HG02610 (cell line): ENCODE measurements around the gene TMEM213.

Experiments used
- ATAC-seq: cut with Tn5 transposase; IDR thresholded peaks from one replicate; pipeline ENCODE4 v1.9.1; 2021; ENCODE audit warnings: mild to moderate bottlenecking, moderate library complexity; ENCODE audit not compliant: unreplicated experiment

TMEM213 gene

DNA sequence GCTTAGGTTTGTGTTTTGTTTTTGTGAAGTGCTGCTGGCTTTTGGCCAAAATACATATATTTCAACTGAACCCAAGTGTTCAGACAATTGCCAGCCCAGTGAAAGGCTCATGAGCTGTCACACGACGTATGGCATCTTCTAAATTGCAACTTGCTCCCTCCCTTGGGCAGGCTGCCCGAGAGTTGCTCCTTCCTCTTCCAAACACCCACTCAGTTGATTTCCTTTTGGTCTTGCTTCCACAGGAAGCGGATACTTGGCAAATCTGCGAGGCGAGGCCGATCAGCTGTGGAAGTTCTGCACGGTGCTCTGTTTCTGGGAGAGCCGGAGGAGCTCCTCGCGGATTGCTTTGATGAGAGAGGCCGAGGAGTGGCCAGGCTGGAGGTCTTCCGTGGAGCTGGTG is 39.8 kb downstream of the TMEM213 start:
- no peak for ATAC-seq

DNA sequence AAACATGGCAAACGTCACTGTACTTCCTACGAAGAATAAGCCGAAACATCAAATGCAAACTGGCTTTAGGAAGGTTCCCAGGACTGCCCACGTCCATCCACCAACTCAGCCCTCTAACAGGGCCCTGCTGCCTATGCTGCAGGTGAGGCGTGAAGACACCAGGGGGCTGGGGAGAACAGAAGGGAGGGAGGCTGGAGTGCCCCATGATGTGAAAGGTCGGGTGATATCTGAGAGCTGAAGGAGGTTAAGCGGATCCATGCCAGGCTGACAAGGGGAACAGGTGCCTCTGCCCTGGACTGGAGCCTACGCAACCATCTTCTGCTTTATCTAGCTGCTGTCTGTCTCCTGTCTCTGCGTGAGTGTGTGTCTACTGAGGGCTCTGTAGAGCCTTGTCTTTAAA is 40.4 kb downstream of the TMEM213 start:
- ATAC-seq = no peak

DNA sequence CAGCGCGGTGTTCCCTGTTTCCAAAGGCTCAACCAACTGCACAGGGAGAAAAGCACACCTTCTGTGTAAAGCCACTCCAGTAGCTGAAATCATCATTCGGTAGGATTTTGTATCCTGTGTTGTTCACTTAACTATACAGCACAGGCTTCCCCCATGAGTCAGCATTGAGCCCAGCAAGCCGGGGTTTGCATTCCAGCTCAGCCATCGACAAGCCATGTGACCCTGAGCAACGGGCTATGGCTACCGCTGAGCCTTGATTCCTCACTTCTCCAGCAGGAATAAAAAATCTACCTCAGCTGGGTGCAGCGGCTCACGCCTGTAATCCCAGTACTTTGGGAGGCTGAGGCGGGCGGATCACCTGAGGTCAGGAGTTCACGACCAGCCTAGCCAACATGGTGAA is 44.3 kb downstream of the TMEM213 start:
- no peak for ATAC-seq

DNA sequence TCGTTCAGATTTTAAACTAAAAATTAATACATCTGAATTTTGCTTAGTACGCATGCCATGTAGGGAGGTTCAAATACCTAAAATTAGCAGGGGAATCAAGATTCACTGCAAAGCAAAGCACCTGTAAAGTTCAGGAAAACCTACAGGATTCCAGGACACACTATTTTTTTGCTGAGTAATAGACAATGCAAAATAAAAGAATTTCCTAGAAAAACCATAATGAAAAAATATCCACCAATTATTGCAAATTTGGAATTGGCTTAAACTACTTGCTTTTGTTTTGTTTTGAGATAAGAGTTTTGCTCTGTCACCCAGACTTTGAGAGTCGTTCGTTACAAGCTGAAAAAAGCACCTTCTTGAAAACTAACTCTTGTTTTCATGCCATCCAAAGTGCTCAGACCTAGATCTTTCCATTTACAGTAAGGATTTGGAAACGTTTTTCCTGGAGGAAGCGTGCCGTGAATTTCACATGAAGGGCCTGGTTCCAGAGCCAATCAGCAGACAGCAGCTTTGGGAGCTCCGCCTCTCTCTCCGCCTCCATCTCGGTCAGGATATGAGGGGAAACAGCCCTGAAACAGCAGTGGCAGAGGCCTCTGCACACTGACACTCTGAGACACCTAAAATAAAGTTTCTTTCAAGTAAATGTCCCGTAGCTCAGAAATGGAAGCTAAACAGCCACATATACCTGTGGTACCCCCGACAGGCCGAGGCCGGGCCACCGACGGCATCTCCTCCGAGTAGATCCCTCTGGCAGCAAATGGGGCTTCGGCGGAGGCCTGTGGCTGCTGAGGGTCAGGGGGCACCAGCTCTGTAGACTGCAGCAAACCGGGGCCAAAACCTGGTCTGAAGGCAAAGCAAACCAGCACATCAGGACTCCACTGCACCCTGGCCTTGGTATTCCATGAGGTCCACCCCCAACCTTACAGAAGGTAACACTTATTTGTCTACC is 46.1 kb downstream of the TMEM213 start:
- no peak for ATAC-seq

DNA sequence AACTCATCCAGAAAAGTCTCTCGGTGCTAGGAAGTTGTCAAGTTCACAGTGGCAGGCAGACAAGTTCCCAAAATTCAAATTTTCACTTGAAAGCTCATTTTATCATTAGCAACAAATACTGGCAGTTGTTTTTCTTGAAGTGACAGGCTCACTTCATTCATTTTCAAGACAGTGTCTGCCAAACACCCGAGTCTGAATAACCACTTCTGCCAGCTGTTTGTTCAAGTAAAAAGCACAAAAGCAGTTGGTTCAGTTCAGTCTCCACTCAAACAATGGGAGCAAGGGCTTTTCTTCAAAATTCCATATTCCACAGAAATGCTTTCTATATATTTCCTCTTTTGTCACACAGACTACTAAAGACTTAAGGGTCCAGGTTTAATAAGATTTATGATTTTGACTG is 47.9 kb downstream of the TMEM213 start:
- no peak for ATAC-seq

DNA sequence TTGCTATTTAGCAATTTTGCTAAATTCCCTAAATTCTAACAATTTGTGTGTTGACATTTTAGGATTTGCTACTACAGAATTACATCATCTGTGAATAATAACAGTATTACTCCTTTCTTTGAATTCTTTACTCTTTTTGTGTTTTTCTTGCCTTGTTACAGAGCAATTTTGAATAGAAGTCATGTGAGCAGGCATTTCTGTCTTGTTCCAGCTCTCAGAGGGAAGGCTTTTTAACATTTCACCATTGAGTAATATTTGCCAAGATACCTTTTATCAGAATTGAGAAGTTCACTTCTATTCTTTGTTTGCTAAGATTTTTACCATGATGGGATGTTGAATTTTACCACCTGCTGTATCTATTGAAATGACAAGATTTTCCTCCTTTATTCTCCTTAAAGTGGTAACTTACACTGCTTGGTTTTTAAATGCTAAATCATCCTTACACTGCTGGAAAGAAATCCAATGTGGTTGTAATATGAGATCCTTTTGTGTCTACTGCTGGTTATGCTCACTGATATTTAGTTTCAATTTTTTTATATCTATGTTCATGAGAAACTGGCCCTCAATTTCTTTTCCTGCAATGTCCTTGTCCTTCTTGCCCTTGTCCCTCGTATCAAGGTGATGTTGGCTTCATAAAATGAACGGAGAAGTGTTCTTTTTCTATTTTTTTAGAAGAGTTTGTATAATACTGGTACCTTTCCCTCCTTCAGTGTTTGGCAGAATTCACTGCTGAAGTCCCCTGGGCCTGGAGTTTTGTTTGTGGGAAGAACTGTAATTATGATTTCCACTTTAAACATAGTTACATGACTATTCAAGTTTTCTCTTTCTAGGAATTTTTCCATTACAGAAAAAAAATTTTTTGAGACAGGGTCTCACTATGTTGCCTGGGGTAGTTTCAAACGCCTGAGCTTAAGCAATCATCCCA is 50.5 kb downstream of the TMEM213 start:
- ATAC-seq = no peak

DNA sequence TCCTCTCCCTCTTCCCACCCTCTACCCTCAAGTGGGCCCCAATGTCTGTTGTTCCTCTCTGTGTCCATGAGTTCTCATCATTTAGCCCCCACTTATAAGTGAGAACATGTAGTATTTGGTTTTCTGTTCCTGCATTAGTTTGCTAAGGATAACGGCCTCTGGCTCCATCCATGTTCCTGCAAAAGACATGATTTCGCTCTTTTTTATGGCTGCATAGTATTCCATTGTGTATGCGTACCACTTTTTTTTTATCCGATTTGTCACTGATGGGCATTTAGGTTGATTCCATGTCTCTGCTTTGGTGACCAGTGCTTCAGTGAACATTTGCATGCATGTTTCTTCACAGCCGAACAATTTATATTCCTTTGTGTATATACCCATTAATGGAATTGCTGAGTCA is 51.9 kb downstream of the TMEM213 start:
- no peak for ATAC-seq

DNA sequence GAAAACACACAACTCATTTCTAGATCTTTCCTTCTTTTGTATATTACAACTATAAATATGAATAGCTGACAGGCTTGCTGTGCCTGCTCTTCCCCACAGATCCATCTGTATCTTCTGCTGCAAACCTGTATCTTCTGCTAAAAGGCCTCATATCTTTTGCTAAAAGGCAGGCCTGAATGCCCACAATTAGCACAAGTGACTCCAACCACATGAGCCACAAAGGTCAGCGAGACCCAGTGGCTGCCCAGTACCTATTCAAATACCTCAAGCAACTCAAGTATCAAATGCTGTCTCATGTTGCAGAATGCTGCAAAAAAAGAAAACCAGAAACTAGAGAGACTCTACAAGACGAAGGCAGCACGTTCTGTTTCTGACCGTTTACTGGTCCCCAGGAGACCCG is 54.7 kb downstream of the TMEM213 start:
- ATAC-seq = no peak

DNA sequence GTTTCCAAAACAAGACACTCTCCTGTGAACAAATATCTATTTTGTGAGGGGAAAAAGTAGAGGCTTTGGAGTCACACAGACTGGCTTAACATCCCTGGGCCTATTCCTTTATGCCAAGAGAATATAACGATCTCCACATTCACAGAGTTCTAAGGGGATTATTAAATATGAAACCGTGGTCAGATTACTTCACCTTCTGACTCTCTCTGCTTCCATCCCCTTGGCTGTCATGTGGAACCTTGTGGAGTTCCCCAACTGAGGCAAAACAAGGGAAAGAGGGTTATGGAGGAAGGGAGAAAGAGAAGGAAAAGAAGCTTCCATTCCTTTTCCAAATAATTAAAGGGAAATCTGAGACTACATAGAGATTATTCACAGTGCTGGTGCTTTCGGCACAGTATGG is 55.7 kb downstream of the TMEM213 start:
- peak; percentile 48 for ATAC-seq

DNA sequence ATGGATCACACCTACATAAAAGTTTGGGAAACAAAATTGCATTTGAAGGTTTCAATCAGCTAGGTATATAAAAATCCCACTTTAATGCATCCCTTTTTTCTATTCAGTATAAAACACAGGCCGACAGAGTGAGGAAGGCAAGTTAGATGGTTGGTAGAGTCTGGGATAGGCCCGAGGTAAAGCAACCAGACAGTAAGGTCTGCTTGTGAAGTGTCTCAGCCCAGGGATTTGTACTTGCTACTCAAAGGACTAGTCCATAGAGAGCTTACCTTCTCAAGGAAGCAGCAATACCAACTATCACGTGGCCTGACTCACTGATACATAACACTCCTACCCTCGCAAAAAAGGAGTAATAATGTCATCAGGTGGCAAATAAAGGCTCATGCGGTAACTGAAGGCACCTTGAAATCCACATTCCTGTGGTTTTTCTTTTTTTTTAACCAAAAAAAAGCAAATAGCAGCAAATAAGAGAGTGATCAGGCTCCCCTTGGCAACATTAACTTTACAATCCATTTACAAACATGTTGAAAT is 56.4 kb downstream of the TMEM213 start:
- ATAC-seq = no peak

DNA sequence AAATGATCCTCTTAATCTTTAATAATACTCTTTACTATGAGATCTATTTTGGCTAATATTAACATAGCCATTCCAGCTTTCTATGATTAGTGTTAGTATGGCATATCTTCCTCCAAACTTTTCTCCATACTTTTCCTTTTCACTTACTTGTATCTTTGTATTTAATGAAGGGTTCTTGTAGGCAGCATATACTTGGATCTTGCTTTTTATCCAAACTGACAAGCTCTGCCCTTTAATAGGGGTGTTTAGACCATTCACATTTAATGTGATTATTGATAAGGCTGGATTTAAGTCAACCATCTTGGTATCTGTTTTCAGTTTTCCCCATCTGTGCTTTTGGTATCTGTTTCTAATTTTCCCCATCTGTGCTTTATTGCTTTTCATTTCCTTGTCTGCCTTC is 59.9 kb downstream of the TMEM213 start:
- ATAC-seq = no peak

DNA sequence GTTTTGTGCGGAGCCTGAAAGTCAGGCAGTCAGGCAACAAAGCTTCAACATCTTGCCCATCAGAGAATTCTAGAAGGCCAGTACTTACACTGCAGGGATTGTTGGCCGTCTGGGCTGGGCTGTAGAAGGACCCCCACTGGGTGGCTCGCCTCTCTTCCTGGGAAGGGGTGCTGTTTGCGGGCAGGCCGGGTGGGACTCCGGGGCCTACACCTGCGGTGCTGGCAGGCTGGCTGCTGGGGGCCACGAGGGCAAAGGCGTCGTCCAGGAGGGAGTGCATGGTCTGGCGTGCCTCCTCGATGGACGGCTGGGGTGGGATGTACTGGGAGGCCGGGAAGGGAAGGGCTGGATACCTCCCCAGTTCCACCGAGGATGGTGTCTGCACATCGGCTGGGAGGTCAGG is 63.3 kb downstream of the TMEM213 start:
- no peak for ATAC-seq

DNA sequence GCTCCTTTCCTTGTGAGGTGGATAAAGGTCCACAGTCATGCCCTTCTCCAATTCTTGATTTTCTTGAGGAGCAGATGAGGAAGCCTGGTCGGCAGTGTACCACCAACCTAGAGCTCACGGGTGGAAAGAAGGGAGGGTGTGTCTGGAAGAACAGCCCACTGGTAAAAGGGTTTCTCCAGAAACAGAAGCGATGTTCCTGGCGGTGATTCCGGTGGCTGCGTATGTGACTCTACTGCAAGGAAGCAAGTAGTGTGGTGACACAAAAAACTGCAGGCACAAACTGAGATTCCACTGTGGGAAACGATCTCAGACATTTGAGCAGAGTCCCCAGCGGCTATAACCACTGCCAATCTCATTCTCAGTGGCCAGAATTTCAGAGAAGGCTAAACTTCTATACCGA is 66.1 kb downstream of the TMEM213 start:
- ATAC-seq = no peak

DNA sequence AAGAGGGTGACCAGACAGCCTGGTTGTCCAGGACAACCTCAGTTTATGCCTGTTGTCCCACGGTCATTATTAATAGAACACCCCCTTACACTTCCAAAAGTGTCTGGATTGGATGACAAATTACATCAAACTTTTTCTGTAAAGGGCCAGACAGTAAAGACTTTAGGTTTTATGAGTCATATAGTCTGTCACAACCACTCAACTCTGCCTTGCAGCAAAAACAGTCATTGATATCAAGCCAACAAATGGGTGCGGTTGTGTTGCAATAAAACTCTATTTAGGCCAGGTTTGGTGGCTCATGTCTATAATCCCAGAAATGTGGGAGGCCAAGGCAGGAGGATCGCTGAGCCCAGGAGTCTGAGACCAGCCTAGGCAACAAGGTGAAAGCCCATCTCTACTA is 66.9 kb downstream of the TMEM213 start:
- no peak for ATAC-seq

DNA sequence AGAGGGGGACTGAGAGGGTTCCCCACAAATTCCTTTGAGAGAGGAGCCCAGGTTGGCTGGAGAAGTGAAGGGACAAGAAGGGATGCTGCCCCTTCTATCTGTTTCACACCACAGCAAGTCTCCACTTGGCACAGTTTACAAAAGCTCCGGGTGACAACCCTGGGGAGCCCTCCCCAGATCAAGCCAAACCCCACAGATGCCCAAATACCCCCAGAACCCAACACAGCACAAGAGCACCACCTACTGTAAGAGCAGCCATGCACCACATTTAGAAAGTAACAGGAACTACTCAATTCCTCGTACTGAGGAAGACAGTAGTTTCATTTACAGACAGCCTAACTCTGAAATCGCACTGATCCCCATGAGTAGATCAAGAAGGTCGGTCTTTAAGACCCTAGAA is 68.0 kb downstream of the TMEM213 start:
- ATAC-seq = no peak

DNA sequence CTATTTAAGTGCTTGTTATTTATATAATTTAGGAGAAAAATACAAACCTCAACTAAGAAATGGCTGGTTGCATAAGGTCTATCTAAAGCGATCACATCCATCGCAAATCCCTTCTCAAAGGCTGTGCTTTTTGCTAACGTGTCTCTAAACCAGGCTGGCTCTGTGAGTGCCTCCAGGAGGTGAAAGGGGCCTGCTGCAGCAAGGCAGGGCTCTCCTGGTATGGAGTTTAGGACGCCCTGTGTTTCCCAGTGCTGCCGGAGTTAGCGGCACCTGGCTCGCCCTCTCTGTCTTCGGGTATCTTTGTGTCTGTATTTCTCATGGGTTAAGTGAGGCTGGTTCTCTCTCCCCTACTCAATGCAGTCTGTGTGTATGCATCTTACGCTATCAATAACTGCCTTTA is 68.6 kb downstream of the TMEM213 start:
- no peak for ATAC-seq

DNA sequence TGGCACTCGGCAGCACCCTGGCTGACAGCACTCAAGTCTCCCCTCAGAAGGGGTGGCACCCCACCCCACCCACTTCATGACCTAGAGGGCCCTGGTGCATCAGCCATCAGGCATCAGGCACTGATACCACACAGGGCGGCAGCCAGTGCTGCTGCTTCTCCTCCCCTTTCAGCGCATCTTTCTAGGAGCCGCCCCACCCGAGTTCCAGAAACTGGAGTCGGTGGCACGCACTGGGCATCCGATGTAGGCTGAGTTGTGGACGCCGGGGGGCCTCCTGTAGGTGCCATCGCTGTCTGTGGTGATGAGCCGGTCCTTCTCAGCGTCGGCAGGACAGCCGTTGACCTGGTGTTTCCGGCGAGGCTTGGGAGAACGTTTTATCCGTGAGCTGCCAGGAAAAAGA is 70.0 kb downstream of the TMEM213 start:
- no peak for ATAC-seq

DNA sequence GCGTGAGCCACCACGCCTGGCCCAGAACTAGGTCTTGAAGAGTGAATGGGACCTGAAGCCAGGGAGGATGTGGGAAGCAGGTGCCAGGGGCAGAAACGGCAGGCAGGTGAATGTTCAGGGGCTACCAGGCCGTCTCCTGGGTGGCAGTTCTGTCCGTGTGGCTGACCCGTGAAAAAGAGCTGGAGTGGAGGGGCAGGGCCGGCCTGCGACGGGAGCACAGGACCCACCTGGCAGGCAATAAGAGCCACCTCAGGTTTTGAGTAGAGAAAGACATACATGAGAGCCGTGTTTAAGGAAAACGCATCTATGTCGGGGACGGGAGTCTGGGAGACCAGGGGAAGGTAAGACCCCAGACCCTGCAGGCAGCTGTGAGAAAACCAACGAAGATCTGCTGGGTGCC is 70.9 kb downstream of the TMEM213 start:
- ATAC-seq = no peak

DNA sequence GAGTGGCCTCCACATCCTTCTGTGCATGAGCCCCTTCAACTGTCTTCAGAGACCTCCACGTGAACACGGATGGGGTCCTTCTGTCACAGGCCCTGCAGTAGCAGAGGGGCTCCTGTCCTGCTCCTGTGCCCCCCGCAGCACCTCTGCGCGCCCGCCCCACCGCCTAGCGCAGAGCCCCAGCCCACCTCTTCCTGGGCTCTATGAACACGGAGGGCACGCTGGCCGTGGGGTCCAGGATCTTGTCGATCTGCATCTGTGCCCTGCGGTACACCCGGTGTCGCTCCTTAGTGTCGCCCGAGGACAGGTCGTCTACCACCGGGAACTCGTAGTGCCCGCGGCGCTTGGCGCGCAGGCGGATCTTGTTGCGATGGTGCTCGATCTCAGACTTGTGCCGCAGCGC is 71.6 kb downstream of the TMEM213 start:
- ATAC-seq = no peak

DNA sequence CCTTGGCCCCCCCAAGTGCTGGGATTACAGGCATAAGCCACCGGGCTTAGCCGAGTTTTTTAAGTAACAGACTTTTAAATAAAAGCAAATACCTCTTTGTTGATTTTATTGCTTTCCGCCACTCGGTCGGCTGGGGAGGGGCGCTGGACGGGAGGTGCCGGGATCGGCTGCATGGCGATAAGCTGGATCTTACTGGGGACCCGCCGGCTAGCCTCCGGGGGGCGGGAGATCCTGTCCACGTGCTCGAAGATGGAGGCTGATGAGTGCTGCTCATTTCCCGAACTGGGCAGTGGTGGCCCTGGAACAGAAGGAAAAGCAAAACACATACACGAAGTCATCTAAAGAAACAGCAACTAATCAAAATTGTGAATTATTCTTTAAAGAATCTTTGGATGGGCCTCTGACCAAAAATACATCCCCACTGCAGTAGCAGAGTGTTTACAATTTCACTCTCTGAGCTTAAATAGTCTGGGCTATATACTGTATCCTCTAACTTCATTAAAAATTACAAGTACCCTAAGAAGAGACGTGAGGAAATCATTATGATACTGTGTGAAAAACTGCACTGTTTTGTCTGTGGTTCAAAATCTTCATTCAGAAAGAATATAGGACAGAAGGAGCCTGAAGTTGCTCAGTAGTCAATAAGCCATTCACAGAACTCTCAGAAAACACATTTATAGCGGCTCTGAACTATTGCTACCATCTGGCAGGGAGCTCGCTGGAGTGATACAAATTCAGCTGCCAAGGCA is 73.4 kb downstream of the TMEM213 start:
- ATAC-seq = no peak

DNA sequence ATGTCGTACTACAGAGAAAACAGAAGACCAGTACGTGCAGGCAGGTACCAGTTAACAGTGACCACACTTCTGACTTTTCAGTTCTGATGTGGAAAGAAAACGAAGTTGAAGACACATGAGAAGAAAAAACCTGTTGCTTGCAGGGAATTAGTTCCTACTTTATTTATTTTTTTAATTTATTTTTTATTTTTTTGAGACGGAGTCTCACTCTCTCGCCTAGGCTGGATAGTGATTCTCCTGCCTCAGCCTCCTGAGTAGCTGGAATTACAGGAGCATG is 74.0 kb downstream of the TMEM213 start:
- ATAC-seq = no peak
